Neural cell (in vitro differentiated cells): ENCODE measurements around the gene ASIC2. TPM values are rescaled to one million over a fixed set of nuclear protein-coding genes. Genes with fewer than 3 reads are reported as not detected.

ENCODE experiments used
- H2AFZ ChIP-seq: fragments of 200-600, 300-800 bp; sonication (generic), shearing (Covaris generic); 2 replicates; pipeline ENCODE4 v1.6.0; 2014; ENCODE audit warnings: low read depth, mild to moderate bottlenecking, antibody characterized with exemption, low read length, moderate library complexity
- H3F3A ChIP-seq: fragments of 200-600 bp; shearing (Covaris generic); 2 replicates; pipeline ENCODE4 v1.6.1; 2016; ENCODE audit warnings: mild to moderate bottlenecking, moderate library complexity, mixed read lengths, antibody characterized with exemption, low read length; ENCODE audit not compliant: insufficient read depth, poor library complexity, severe bottlenecking
- H3K27ac ChIP-seq: fragments of 200-600, 300-800 bp; sonication (generic), shearing (Covaris generic); 2 replicates; pipeline ENCODE4 v1.5.1; 2014; ENCODE audit warnings: mild to moderate bottlenecking, low read length, moderate library complexity
- H3K27me3 ChIP-seq: fragments of 300-800, 200-600 bp; sonication (generic), shearing (Covaris generic); 2 replicates; pipeline ENCODE4 v1.6.0; 2014; ENCODE audit warnings: mild to moderate bottlenecking, low read depth, low read length, moderate library complexity; ENCODE audit not compliant: insufficient read depth
- H3K36me3 ChIP-seq: fragments of 300-800, 200-600 bp; sonication (generic), shearing (Covaris generic); 2 replicates; pipeline ENCODE4 v1.5.1; 2014; ENCODE audit warnings: mild to moderate bottlenecking, antibody characterized with exemption, low read length, moderate library complexity; ENCODE audit not compliant: insufficient read depth
- H3K4me2 ChIP-seq: fragments of 300-800, 200-600 bp; sonication (generic), shearing (Covaris generic); 2 replicates; pipeline ENCODE4 v1.6.0; 2014; ENCODE audit warnings: mild to moderate bottlenecking, low read length
- H3K4me3 ChIP-seq: fragments of 300-800, 200-600 bp; sonication (generic), shearing (Covaris generic); 2 replicates; pipeline ENCODE4 v1.5.1; 2014; ENCODE audit warnings: mild to moderate bottlenecking, low read length, moderate library complexity
- H3K79me2 ChIP-seq: fragments of 200-600 bp; shearing (Covaris generic); replicated peaks from 2 replicates; pipeline ENCODE4 v1.6.0; 2014; ENCODE audit warnings: mild to moderate bottlenecking, low read length, moderate library complexity; ENCODE audit not compliant: insufficient read depth
- H3K9ac ChIP-seq: fragments of 300-800, 200-600 bp; sonication (generic), shearing (Covaris generic); 2 replicates; pipeline ENCODE4 v1.6.1; 2016; ENCODE audit warnings: mild to moderate bottlenecking, low read length, mixed read lengths
- H3K9me2 ChIP-seq: fragments of 200-600 bp; shearing (Covaris generic); 2 replicates; pipeline ENCODE4 v1.6.1; 2016; ENCODE audit warnings: mild to moderate bottlenecking, low read length, mixed read lengths; ENCODE audit not compliant: insufficient read depth
- H3K9me3 ChIP-seq: fragments of 200-600, 300-800 bp; sonication (generic), shearing (Covaris generic); 2 replicates; pipeline ENCODE4 v1.6.1; 2016; ENCODE audit warnings: mild to moderate bottlenecking, mixed run types, low read length, moderate library complexity, mixed read lengths
- H4K20me1 ChIP-seq: fragments of 200-600 bp; shearing (Covaris generic); 2 replicates; pipeline ENCODE4 v1.6.1; 2016; ENCODE audit warnings: mild to moderate bottlenecking, mixed run types; ENCODE audit not compliant: insufficient read depth
- CTCF ChIP-seq: fragments of 450-650 bp; IDR thresholded peaks from 2 replicates; pipeline ENCODE4 v1.5.1; 2014; ENCODE audit warnings: antibody characterized with exemption, mild to moderate bottlenecking, moderate library complexity; ENCODE audit not compliant: poor library complexity, severe bottlenecking
- EP300 ChIP-seq: fragments of 450-650 bp; conservative IDR thresholded peaks from 2 replicates; pipeline ENCODE4 v1.6.1; 2014; ENCODE audit warnings: antibody characterized with exemption, mild to moderate bottlenecking, moderate library complexity; ENCODE audit not compliant: poor library complexity, severe bottlenecking
- EZH2 ChIP-seq: fragments of 200-600, 300-800 bp; shearing (Covaris generic), sonication (generic); IDR thresholded peaks from 2 replicates; pipeline ENCODE4 v1.6.1; 2014; ENCODE audit warnings: antibody characterized with exemption, low read length, borderline replicate concordance, mild to moderate bottlenecking; ENCODE audit not compliant: insufficient read depth, poor library complexity, severe bottlenecking
- MXI1 ChIP-seq: fragments of 450-650 bp; conservative IDR thresholded peaks from 2 replicates; pipeline ENCODE4 v1.6.1; 2014; ENCODE audit warnings: antibody characterized with exemption, mild to moderate bottlenecking; ENCODE audit not compliant: poor library complexity, severe bottlenecking
- POLR2AphosphoS5 ChIP-seq: IDR thresholded peaks from 2 replicates; pipeline ENCODE4 v1.6.1; 2012
- RAD21 ChIP-seq: fragments of 450-650 bp; conservative IDR thresholded peaks from 2 replicates; pipeline ENCODE4 v1.6.1; 2014; ENCODE audit warnings: antibody characterized with exemption, mild to moderate bottlenecking, moderate library complexity
- REST ChIP-seq: IDR thresholded peaks from 2 replicates; pipeline ENCODE4 v1.6.1; 2012; ENCODE audit warnings: borderline replicate concordance
- SMC3 ChIP-seq: fragments of 450-650 bp; conservative IDR thresholded peaks from 2 replicates; pipeline ENCODE4 v1.6.1; 2014; ENCODE audit warnings: antibody characterized with exemption, mild to moderate bottlenecking, moderate library complexity; ENCODE audit not compliant: poor library complexity
- TAF1 ChIP-seq: IDR thresholded peaks from 2 replicates; pipeline ENCODE4 v1.6.1; 2012; ENCODE audit warnings: low read depth
- polyA plus RNA-seq: library from polyadenylated mRNA; depleted of rRNA; stranded (reverse); fragments of >200 nt; gene quantifications from 2 replicates; pipeline ENCODE4 v1.2.3, GENCODE V29; 2014

The ASIC2 gene
- polyA plus RNA-seq, 1 donor from 2014 or later: 2.4 TPM

- H3K36me3 ChIP-seq: no peaks in the 10 kb centered on the region
- no peaks in the 10 kb centered on the region for H3K9me3 ChIP-seq
- H3K27ac ChIP-seq: no peak overlapping the region
- H4K20me1 ChIP-seq: no peaks in the 10 kb centered on the region
- no peaks in the 10 kb centered on the region for H3K9me2 ChIP-seq
- no peak overlapping the region for H3K4me3 ChIP-seq
- H3K4me2 ChIP-seq: no peak overlapping the region
- TF ChIP-seq TAF1 (no peak), RAD21 (no peak), MXI1 (no peak), CTCF (no peak), EZH2 (no peak), REST (no peak), POLR2AphosphoS5 (no peak), EP300 (no peak), SMC3 (no peak)
- H3K79me2 ChIP-seq: no peaks in the 10 kb centered on the region
- H3K9ac ChIP-seq: no peak overlapping the region
- no peaks in the 10 kb centered on the region for H3K27me3 ChIP-seq
- H3F3A ChIP-seq: no peaks in the 10 kb centered on the region
- H2AFZ ChIP-seq: no peak overlapping the region
Observed at GRCh38 chr17:33115366-33115765, 177.7 kb downstream of the ASIC2 start.

DNA sequence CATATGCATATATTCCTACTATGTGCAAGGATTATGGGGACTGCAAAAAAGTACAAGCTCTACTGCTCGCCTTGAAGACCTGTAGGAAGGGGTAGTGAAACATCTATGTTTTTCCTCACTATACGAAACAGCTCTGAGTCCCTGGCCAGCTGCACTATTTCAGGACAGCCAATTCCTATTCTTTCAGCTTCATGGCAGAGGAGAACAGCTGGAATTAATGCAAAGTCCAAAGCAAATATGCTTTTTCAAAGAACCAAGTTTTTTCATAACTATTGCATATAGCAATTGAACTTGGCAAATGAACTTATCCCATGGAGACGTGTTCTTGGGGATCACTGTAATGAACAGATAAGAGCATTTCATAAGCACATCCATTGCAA, 179.1 kb downstream of the ASIC2 start:
- no peak overlapping the region for H2AFZ ChIP-seq
- H4K20me1 ChIP-seq: no peaks in the 10 kb centered on the region
- H3F3A ChIP-seq: no peaks in the 10 kb centered on the region
- H3K36me3 ChIP-seq: no peaks in the 10 kb centered on the region
- no peaks in the 10 kb centered on the region for H3K9me3 ChIP-seq
- H3K4me2 ChIP-seq: no peak overlapping the region
- no peaks in the 10 kb centered on the region for H3K79me2 ChIP-seq
- TF ChIP-seq MXI1: no peak
- TF ChIP-seq TAF1: no peak
- TF ChIP-seq EP300: no peak
- TF ChIP-seq SMC3: no peak
- TF ChIP-seq POLR2AphosphoS5: no peak
- no peak for TF ChIP-seq CTCF
- no peak for TF ChIP-seq REST
- no peak for TF ChIP-seq EZH2
- no peak for TF ChIP-seq RAD21
- no peak overlapping the region for H3K4me3 ChIP-seq
- H3K9me2 ChIP-seq: no peaks in the 10 kb centered on the region
- no peak overlapping the region for H3K9ac ChIP-seq
- no peaks in the 10 kb centered on the region for H3K27me3 ChIP-seq
- no peak overlapping the region for H3K27ac ChIP-seq
